Activated T-cell treated with anti-CD3 and anti-CD28 coated beads for 48 hours (primary cell): ENCODE measurements around the gene WFS1.

Experiments used
- DNase-seq: peaks from one replicate; pipeline ENCODE4 v3.0.0-alpha.2; 2020; ENCODE audit warnings: low read depth

The WFS1 gene

GRCh38 chr4:6300359-6300758 lies 30.7 kb downstream of the WFS1 start:
- no peak for DNase-seq

GRCh38 chr4:6301051-6301731 lies 31.5 kb downstream of the WFS1 start:
- no peak for DNase-seq

DNA sequence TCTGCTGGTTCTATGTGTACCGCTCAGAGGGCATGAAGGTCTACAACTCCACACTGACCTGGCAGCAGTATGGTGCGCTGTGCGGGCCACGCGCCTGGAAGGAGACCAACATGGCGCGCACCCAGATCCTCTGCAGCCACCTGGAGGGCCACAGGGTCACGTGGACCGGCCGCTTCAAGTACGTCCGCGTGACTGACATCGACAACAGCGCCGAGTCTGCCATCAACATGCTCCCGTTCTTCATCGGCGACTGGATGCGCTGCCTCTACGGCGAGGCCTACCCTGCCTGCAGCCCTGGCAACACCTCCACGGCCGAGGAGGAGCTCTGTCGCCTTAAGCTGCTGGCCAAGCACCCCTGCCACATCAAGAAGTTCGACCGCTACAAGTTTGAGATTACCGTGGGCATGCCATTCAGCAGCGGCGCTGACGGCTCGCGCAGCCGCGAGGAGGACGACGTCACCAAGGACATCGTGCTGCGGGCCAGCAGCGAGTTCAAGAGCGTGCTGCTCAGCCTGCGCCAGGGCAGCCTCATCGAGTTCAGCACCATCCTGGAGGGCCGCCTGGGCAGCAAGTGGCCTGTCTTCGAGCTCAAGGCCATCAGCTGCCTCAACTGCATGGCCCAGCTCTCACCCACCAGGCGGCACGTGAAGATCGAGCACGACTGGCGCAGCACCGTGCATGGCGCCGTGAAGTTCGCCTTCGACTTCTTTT lies 32.2 kb downstream of the WFS1 start:
- DNase-seq, result no peak

DNA sequence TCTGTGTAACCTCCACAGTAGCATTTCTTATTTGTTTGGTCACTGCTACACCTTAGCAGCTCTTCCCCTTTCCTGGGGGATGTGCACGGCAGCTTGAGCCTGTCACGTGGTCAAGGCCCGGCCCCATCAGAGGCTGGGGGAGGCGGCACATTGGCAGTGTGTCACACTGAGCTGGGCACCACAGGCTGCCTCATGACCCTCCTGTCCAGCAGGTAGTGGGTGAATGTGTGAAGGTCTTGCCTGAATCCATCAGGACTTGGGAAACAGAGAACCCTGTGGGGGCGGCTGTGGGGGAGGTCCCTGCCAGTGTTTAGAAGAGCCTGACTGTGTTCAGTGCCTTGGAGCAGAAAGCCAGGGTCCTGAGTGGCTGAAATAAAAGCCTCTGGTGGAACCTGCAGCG lies 33.2 kb downstream of the WFS1 start:
- DNase-seq, result no peak

GRCh38 chr4:6303943-6304342 lies 34.3 kb downstream of the WFS1 start:
- no peak for DNase-seq

GRCh38 chr4:6306299-6306698 lies 36.6 kb downstream of the WFS1 start:
- no peak for DNase-seq

DNA sequence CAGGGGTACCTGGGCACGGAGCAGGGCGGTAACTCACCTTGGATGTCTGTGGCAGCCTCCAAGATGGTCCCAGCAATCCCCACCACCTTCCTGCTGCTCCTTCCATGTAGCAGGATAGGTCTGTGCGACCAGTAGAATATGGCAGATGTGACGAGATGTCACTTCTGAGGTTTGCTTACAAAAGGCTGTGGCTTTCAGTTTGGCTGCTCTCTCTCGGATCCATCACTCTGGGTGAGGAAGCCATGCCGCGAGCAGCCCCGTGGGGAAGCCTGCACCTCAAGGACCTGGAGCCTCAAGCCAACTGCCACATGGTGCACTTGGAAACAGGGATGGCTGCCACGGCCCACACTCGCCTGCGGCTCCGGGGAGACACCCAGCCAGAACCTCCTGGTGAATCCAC lies 37.6 kb downstream of the WFS1 start:
- no peak for DNase-seq

DNA sequence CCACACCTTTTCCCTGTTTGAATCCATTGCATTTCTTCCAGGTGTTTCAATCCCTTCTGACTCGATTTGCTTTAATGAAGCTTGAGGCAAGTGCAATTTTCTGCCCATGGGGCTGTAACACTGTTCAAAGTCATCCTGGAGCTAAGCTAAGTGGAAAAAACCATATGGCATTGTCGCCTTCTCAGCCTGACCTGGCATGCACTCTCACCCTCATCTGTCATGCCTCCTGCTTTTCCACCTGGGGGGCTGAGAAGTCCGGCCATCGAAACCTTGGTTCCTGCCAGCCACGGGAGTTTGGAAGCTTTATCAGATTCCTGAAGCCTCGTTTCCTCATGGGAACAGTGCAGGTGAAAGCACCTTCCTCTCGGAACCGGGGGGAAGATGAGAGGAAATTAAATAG lies 38.2 kb downstream of the WFS1 start:
- no peak for DNase-seq

- DNase-seq, result peak; percentile 8
Observed at GRCh38 chr4:6308899-6309643, 39.4 kb downstream of the WFS1 start.

GRCh38 chr4:6309777-6310176 lies 40.1 kb downstream of the WFS1 start:
- DNase-seq, result no peak

DNA sequence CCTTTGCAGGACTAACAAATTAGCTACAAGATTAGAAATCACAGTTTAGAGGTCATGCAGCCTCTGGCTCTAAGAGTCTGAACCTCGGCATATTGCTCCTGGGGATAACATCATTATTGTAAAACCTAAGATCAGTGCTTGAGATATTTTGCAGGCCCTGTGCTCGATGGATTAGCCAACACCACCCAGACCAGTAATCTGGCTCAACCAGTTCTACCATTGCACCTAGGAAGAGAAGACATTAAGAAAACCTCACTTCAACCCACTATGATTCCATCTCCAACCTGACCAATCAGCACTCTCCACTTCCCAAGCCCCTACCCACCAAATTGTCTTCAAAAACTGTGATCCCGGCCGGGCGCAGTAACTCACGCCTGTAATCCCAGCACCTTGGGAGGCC lies 43.6 kb downstream of the WFS1 start:
- no peak for DNase-seq

DNA sequence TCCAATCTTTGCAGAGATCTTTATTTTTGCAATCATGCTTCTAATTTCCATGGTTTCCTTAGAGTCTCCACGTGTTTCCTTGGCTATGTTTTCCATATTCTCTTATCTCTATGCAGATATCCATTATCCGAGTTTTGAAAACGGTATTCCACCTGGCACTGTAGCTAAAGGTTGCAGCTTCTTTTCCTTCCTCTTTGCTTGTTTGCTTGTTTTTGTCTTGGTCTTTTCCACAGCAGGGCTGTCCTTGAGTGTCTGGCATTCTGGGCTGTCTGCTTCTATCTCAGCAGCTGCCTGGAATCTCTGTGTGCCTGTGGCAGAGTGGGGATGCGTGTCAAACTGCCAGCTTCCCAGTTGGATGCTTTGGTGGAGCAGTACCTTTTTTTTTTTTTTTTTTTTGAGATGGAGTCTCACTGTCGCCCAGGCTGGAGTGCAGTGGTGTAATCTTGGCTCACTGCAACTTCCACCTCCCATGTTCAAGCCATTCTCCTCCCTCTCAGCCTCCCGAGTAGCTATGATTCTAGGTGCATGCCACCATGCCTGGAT lies 46.9 kb downstream of the WFS1 start:
- DNase-seq, result no peak

- no peak for DNase-seq
Observed at GRCh38 chr4:6318206-6318605, 48.6 kb downstream of the WFS1 start.

- DNase-seq, result no peak
Observed at GRCh38 chr4:6319530-6320150, 50.0 kb downstream of the WFS1 start.

GRCh38 chr4:6320663-6321062 lies 51.0 kb downstream of the WFS1 start:
- DNase-seq, result no peak

DNA sequence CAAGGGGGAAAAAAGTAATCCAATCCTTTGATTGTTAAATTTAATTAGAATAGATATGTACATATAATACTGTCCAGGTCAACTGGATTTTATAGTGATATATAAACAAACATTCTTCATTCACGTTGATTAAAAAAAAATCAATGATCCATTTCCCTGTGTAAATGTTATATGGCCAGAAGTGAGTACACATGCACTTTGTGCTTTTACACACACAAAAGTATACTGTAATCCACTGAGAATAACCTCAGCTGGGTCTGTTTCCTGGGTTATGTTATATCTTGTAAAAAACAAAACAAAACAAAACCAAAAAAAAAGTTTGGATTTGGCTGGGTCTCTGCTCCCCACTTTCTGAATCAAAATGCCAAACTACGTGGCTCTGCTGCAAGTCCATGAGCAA lies 51.7 kb downstream of the WFS1 start:
- DNase-seq, result no peak

DNA sequence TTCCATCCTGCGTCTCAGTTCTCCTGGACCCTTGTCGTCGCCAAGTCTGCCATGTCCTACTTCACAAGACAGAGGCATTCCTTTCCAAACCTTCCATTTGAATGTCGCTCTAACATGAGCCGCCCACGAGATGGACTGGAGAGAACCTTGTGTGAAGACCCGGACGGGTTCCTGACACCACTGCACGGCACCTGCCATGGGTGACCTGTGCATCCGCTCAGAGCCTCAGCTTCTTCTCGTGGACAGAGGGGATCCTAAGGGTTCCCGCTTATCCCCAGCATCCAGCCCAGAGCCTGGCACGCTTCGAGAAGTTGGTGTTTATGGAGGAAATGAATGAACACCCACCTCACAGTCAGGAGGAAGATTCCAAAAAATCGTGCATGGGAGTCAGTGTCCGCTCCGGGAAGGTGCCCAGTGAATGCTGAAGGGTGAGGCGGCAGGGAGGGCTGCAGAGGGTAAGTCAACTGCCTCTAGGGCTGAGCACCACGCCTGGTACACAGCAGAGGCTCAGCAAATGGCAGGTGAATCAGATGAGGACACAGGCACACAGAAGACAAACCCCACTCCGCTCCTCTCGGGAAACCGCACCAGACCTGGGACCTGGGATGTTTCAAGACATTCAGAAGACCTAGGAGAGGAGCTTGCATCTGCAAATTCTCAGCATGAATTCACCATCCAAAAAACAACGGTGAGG lies 52.6 kb downstream of the WFS1 start:
- no peak for DNase-seq

DNA sequence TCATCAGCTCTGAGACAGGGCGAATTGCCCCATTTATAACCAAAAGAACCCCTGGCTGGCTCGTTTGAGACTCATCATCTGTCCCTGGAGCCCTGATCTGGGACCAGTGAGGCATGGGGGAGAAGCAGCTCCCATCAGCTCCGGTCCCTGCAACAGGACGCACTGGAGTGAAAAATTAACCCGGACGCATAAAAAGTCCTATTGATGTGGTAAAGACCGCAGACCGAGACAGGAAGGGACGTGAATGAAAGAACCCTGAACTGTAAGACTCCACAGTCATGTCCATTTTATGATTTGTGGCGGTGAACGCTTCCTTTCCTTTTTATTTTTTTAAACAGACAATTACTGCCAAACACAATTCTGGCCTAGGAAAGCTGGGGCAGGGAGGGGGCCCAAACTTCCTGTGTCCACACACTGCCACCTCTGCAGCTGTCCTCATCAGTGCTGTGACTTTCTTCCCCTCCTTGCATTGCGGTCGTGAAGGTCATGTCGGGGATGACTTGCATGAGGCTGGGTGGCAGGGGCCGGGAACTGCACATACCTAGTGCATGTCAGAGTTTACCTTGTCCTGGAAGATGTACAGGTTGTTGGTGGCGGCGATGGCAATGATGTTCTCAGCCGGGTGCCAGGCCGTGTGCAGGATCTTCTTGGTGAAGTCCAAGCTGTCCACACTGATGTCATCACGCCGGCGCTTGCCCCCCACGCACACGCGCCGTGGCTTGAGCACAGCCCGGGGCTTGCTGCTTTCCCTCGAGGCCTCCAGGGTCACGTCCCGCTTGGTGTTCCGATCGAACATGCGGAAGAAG lies 53.3 kb downstream of the WFS1 start:
- DNase-seq, result no peak

DNA sequence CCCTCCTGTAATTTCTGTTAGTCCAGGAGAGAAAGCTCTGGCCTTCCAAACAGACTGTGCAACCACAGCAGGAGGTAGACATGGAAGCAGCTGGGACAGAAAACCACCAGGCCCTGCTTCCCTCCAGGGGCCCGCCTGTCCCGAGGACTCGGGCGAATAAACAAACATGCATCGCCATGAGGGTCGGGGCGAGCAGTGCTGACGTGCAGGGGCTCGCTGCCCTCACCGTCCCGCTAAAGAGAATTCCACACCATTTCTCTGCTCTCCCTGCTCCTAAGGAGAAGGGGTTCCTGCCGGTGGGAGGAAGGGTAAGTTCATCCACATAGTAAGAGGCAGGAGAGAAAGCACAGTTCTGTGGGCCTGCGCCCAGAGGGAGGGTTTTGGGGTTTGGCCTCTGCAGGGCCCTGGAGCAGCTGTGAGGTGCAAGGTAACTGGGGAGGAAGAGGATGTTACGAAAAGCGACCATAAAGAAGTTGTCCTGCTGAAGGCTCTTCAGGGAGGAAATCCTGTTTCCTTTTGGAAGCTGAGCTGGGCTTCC lies 54.9 kb downstream of the WFS1 start:
- no peak for DNase-seq

- DNase-seq, result no peak
Observed at GRCh38 chr4:6324999-6325787, 55.5 kb downstream of the WFS1 start.
